HFFc6 (cell line): ENCODE data around the gene TYMP. TPM values are rescaled to one million over a fixed set of nuclear protein-coding genes. Genes with fewer than 3 reads are reported as not detected.

Source experiments
- DNase-seq: peaks from one replicate; pipeline ENCODE4 v3.0.0-alpha.2; 2018
- H3K27ac Mint-ChIP-seq: 2 replicates; pipeline ENCODE4 v1.8.0; 2020; ENCODE audit warnings: mild to moderate bottlenecking, mixed read lengths
- H3K27me3 Mint-ChIP-seq: 2 replicates; pipeline ENCODE4 v1.8.0; 2021; ENCODE audit warnings: mild to moderate bottlenecking, moderate library complexity, mixed read lengths; ENCODE audit not compliant: insufficient read depth
- H3K36me3 Mint-ChIP-seq: 2 replicates; pipeline ENCODE4 v1.8.0; 2021; ENCODE audit warnings: low read depth, mixed read lengths
- H3K4me1 Mint-ChIP-seq: 2 replicates; pipeline ENCODE4 v1.8.0; 2020; ENCODE audit warnings: low read depth, mixed read lengths
- H3K4me3 Mint-ChIP-seq: 2 replicates; pipeline ENCODE4 v1.8.0; 2020; ENCODE audit warnings: mild to moderate bottlenecking, moderate library complexity, mixed read lengths
- H3K9me3 Mint-ChIP-seq: 2 replicates; pipeline ENCODE4 v1.8.0; 2020; ENCODE audit warnings: mild to moderate bottlenecking, mixed read lengths
- total RNA-seq, 6 experiments: library from RNA; stranded (reverse); fragmentation: NEBNext Ultra II Directional; extraction: Animal tissue kit (Norgen Biotek cat#: 25700); gene quantifications; 2 replicates in 1 of 6; 3 replicates in 5 of 6; pipeline ENCODE4 v1.2.3, GENCODE V29; 2021
- TF ChIP-seq, protein P1 (sequence below): fragments of 200-600 bp; sonication (generic); IDR thresholded peaks from 2 replicates; pipeline ENCODE4 v1.5.0; 2021; ENCODE audit warnings: antibody characterized with exemption, mild to moderate bottlenecking

TYMP gene
- total RNA-seq, 6 experiments from 2014 or later: 0.95 to 2.1 (median 1.3) TPM

DNA sequence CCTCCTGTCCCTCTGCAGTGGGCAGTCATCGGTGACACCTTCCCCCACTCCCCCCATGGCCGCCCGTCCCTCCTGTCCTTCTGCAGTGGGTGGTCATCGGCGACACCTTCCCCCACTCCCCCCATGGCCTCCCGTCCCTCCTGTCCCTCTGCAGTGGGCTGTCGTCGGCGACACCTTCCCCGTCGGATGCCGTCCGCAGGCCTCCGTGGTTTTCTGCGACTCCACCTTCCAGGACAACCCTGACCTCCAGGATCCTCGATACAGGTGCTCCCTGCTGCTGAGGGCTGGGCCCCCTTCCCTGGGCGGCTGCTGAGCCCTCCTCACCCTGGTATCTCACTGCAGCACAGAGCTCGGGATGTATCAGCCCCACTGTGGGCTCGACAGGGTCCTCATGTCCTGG, 40.9 kb downstream of the TYMP start:
- Mint-ChIP-seq H3K36me3 (no peaks in the 10 kb centered on the region), H3K27me3 (peaks cover 3% of the 10 kb centered on the region), H3K27ac (no peak overlapping the region), H3K4me1 (peaks cover 13% of the 10 kb centered on the region), H3K9me3 (no peaks in the 10 kb centered on the region), H3K4me3 (no peak overlapping the region)
- no peak for DNase-seq
- TF ChIP-seq, protein P1, sequence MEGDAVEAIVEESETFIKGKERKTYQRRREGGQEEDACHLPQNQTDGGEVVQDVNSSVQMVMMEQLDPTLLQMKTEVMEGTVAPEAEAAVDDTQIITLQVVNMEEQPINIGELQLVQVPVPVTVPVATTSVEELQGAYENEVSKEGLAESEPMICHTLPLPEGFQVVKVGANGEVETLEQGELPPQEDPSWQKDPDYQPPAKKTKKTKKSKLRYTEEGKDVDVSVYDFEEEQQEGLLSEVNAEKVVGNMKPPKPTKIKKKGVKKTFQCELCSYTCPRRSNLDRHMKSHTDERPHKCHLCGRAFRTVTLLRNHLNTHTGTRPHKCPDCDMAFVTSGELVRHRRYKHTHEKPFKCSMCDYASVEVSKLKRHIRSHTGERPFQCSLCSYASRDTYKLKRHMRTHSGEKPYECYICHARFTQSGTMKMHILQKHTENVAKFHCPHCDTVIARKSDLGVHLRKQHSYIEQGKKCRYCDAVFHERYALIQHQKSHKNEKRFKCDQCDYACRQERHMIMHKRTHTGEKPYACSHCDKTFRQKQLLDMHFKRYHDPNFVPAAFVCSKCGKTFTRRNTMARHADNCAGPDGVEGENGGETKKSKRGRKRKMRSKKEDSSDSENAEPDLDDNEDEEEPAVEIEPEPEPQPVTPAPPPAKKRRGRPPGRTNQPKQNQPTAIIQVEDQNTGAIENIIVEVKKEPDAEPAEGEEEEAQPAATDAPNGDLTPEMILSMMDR: no peak

DNA sequence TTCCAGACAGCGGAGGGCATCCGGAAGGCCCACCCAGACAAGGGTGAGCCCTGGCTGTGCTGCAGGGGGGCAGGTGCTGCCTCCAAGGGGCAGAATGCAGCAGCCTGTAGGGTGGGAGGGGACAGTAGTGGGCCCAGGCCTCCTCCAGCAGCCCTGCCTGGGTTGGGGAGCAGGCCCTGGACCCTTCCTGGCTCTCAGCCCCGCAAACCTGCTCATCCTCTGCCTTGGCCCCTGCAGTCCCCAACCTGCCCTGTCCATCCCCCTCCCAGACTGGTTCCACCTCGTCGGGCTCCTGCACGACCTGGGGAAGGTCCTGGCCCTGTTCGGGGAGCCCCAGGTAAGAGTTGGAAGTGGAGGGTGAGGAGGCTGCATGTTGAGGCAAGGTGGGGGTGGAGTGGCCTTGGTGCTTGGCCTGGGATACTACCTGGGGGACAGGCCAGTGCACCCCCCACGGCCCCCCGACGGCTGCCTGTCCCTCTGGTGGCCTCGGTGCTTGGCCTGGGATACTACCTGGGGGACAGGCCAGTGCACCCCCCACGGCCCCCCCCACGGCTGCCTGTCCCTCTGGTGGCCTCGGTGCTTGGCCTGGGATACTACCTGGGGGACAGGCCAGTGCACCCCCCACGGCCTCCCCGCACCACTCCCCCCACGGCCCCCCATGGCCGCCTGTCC, 41.7 kb downstream of the TYMP start:
- Mint-ChIP-seq H3K27me3 (peaks cover 2% of the 10 kb centered on the region), H3K9me3 (no peaks in the 10 kb centered on the region), H3K27ac (no peak overlapping the region), H3K4me3 (no peak overlapping the region), H3K36me3 (no peaks in the 10 kb centered on the region), H3K4me1 (peaks cover 13% of the 10 kb centered on the region)
- no peak for DNase-seq
- TF ChIP-seq, protein P1: no peak

DNA sequence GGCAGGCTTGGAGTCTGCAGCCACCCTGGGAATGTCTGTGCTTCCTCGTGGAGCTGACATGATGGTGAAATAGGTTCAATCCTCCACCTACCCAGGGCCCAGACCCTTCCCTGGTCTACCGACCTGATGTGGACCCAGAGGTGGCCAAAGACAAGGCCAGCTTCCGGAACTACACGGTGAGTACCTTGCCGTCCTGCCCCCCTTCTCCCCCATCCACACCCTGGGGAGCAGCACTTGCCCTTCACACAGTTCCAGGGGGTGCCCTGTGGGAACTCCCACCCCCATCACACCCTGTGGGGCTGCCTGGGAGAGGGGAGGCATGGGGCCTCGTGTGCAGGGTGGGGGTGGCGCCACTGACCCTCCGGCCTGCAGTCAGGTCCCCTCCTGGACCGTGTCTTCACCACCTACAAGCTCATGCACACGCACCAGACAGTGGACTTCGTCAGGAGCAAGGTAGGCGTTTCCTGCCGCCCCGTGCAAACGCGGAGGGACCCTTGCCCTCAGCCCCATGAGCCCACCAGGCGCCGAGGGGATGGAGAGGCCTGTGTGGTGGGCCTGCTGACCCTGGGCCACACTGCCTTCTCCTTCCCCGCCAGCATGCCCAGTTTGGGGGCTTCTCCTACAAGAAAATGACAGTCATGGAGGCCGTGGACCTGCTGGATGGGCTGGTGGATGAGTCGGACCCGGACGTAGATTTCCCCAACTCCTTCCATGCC, 42.4 kb downstream of the TYMP start:
- no peak for DNase-seq
- H3K27ac Mint-ChIP-seq: no peak overlapping the region
- TF ChIP-seq, protein P1: no peak
- no peaks in the 10 kb centered on the region for H3K9me3 Mint-ChIP-seq
- no peak overlapping the region for H3K4me3 Mint-ChIP-seq
- peaks cover 13% of the 10 kb centered on the region for H3K4me1 Mint-ChIP-seq
- H3K27me3 Mint-ChIP-seq: peaks cover 2% of the 10 kb centered on the region
- no peaks in the 10 kb centered on the region for H3K36me3 Mint-ChIP-seq

DNA sequence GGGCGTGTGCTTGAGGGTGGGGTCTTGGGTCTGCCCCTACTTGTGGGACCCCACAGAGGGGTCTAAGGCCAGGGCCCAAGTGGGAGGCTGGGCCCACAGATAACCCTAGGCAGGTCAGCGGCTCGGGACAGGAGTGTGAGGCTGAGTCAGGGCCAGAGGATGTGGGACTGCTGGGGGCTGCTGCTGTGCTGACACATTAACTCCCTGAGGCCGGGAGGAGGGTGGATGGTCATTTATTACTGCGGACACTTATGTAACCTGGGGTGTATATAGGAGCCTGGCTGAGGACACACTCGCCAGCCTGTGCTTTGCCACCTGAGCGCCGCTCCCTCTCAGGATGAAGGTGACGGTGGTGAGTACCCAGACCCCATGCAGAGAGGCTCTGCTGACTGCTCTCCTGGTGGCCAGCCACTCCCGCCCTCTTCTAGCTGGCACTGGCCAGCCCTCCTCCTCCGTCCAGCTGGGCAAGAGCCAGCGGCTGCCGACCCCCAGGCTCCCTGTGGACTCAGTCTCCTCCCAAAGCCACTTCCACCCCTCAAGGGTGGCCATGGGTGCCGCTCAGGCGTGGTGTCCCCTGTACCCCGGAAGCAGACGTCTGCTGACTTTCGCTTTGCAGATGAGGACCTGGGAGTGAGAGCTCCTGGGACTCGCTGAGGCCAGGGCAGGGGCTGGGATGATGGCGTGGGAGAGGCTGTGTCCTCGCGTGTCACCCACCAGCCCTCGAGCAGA, 43.1 kb downstream of the TYMP start, which contains the start of gene MIOX:
Gene MIOX (plus strand): TSS at position 299 of the 729 bp plus-strand sequence. CDS start 39 bp downstream, at position 338.
- no peaks in the 10 kb centered on the region for H3K9me3 Mint-ChIP-seq
- H3K27ac Mint-ChIP-seq: no peak within 1 kb of the TSS
- H3K4me1 Mint-ChIP-seq: peaks cover 13% of the 10 kb centered on the region
- H3K36me3 Mint-ChIP-seq: no peaks in the 10 kb centered on the region
- H3K27me3 Mint-ChIP-seq: peaks cover 2% of the 10 kb centered on the region
- TF ChIP-seq, protein P1: no peak
- no peak within 1 kb of the TSS for H3K4me3 Mint-ChIP-seq
- peak; percentile 30 for DNase-seq

DNA sequence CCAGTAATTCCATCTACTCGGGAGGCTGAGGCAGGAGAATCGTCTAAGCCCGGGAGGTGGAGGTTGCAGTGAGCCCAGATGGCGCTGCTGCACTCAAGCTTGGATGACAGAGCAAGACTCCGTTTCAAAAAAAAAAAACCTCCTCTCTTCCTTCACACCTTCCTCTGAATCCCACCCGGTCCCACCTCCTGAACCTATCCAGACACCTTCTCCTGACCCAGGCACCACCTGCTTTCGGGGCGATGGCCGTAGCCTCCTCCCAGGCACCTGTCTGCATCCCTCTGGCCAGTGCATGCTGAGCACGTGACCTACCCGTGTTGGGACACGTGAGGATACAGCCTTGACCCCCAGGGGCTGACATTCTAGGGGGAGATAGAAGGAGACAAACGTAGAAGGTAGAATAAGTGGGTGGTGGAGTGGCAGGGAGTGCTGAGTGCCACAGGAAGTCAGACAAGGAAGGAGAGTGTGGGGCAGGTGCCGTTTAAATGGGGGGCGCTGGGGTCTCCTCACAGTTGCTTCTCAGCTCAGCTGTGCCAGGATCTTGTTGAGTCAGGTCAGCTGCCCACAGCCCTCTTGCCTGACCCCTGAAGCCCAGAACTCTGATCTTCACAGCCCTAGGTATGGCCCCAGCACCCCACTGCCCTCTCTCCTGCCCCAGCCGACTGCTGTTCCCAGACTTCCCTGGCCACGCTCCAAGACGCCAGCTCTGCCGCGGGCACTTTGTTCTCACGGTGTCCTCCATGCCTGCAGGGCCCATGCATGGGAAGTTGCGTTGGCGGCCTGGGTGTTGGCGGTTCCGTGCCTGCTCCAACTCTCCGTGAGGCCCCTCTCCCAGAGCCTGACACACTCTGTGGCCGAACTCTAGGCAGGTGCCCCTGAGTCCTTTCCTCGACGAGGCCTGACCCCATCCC, 44.3 kb downstream of the TYMP start:
- Mint-ChIP-seq H3K27me3 (peaks cover 4% of the 10 kb centered on the region), H3K36me3 (no peaks in the 10 kb centered on the region), H3K4me3 (no peak overlapping the region), H3K9me3 (no peaks in the 10 kb centered on the region), H3K27ac (no peak overlapping the region), H3K4me1 (peaks cover 13% of the 10 kb centered on the region)
- TF ChIP-seq, protein P1: peak; percentile 11; the same call in 1 of the 2 replicates
- peak; percentile 8 for DNase-seq
